H9 (cell line): ENCODE data around the gene ATOSB. TPM values are rescaled to one million over a fixed set of nuclear protein-coding genes. Genes with fewer than 3 reads are reported as not detected.

Experiments used
- DNase-seq: peaks from one replicate; pipeline ENCODE4 v3.0.0-alpha.2; 2017
- H2AFZ ChIP-seq: one replicate; pipeline ENCODE4 v1.6.1; 2013; ENCODE audit warnings: mild to moderate bottlenecking, low read length, control low read depth, moderate library complexity
- H2AK5ac ChIP-seq: 2 replicates; pipeline ENCODE4 v1.6.1; 2013; ENCODE audit warnings: low read length, control low read depth, mixed read lengths; ENCODE audit not compliant: insufficient read length
- H2BK120ac ChIP-seq: one replicate; pipeline ENCODE4 v1.6.1; 2013; ENCODE audit warnings: low read depth, mild to moderate bottlenecking, low read length, control low read depth, inconsistent platforms; ENCODE audit not compliant: poor library complexity, severe bottlenecking
- H2BK12ac ChIP-seq: 2 replicates; pipeline ENCODE4 v1.6.1; 2013; ENCODE audit warnings: low read length, control low read depth, mixed read lengths, low read depth; ENCODE audit not compliant: insufficient read length
- H2BK15ac ChIP-seq: 2 replicates; pipeline ENCODE4 v1.6.1; 2013; ENCODE audit warnings: low read depth, low read length, control low read depth
- H2BK20ac ChIP-seq: one replicate; pipeline ENCODE4 v1.6.1; 2013; ENCODE audit warnings: low read depth, mild to moderate bottlenecking, low read length, control low read depth, inconsistent platforms; ENCODE audit not compliant: poor library complexity, severe bottlenecking
- H2BK5ac ChIP-seq: 2 replicates; pipeline ENCODE4 v1.6.1; 2013; ENCODE audit warnings: low read length, control low read depth, mixed read lengths; ENCODE audit not compliant: insufficient read length
- H3K14ac ChIP-seq: 2 replicates; pipeline ENCODE4 v1.6.1; 2013; ENCODE audit warnings: low read length, control low read depth; ENCODE audit not compliant: insufficient read depth
- H3K18ac ChIP-seq: 2 replicates; pipeline ENCODE4 v1.6.1; 2013; ENCODE audit warnings: low read depth, mild to moderate bottlenecking, mixed read lengths, low read length, control low read depth; ENCODE audit not compliant: insufficient read length
- H3K23ac ChIP-seq: 2 replicates; pipeline ENCODE4 v1.6.1; 2013; ENCODE audit warnings: low read length, control low read depth, mixed read lengths, low read depth; ENCODE audit not compliant: insufficient read length
- H3K23me2 ChIP-seq: 2 replicates; pipeline ENCODE4 v1.6.1; 2013; ENCODE audit warnings: low read depth, mild to moderate bottlenecking, mixed read lengths, low read length, control low read depth; ENCODE audit not compliant: insufficient read length, poor library complexity, severe bottlenecking
- H3K27ac ChIP-seq: 2 replicates; pipeline ENCODE4 v1.5.1; 2013; ENCODE audit warnings: low read length, control low read depth, mixed read lengths, low read depth; ENCODE audit not compliant: insufficient read length
- H3K27me3 ChIP-seq: 2 replicates; pipeline ENCODE4 v1.6.1; 2013; ENCODE audit warnings: low read length, control low read depth, inconsistent platforms; ENCODE audit not compliant: insufficient read depth
- H3K4ac ChIP-seq: 2 replicates; pipeline ENCODE4 v1.6.1; 2013; ENCODE audit warnings: low read depth, mild to moderate bottlenecking, control low read depth, inconsistent platforms, low read length, moderate library complexity
- H3K4me1 ChIP-seq: 2 replicates; pipeline ENCODE4 v1.6.1; 2013; ENCODE audit warnings: low read length, control low read depth, inconsistent platforms; ENCODE audit not compliant: insufficient read depth
- H3K4me2 ChIP-seq: 2 replicates; pipeline ENCODE4 v1.6.1; 2013; ENCODE audit warnings: low read length, control low read depth, mixed read lengths; ENCODE audit not compliant: insufficient read length, insufficient read depth
- H3K56ac ChIP-seq: 2 replicates; pipeline ENCODE4 v1.6.1; 2013; ENCODE audit warnings: low read depth, mild to moderate bottlenecking, mixed read lengths, low read length, control low read depth; ENCODE audit not compliant: insufficient read length
- H3K79me1 ChIP-seq: 2 replicates; pipeline ENCODE4 v1.6.1; 2013; ENCODE audit warnings: low read depth, mild to moderate bottlenecking, moderate library complexity, low read length, control low read depth, inconsistent platforms; ENCODE audit not compliant: insufficient read depth, poor library complexity, severe bottlenecking
- H3K79me2 ChIP-seq: 2 replicates; pipeline ENCODE4 v1.6.1; 2013; ENCODE audit warnings: low read length, control low read depth, inconsistent platforms; ENCODE audit not compliant: insufficient read depth
- H3K9ac ChIP-seq: 2 replicates; pipeline ENCODE4 v1.6.1; 2013; ENCODE audit warnings: low read length, control low read depth, mixed read lengths; ENCODE audit not compliant: insufficient read length; ENCODE audit errors: extremely low read depth
- H3K9me3 ChIP-seq: one replicate; pipeline ENCODE4 v1.6.1; 2013; ENCODE audit warnings: low read depth, low read length, inconsistent platforms; ENCODE audit not compliant: control insufficient read depth
- H3T11ph ChIP-seq: one replicate; pipeline ENCODE4 v1.6.1; 2013; ENCODE audit warnings: mild to moderate bottlenecking, low read length, control low read depth, inconsistent platforms
- H4K20me1 ChIP-seq: one replicate; pipeline ENCODE4 v1.6.1; 2013; ENCODE audit not compliant: control insufficient read depth, insufficient read length, insufficient read depth
- H4K5ac ChIP-seq: 2 replicates; pipeline ENCODE4 v1.6.1; 2013; ENCODE audit warnings: low read depth, mild to moderate bottlenecking, mixed read lengths, low read length, control low read depth; ENCODE audit not compliant: insufficient read length
- H4K8ac ChIP-seq: replicated peaks from 2 replicates; pipeline ENCODE4 v1.6.1; 2013; ENCODE audit warnings: low read length, control low read depth, mixed read lengths, low read depth; ENCODE audit not compliant: insufficient read length
- H4K91ac ChIP-seq: 2 replicates; pipeline ENCODE4 v1.6.1; 2013; ENCODE audit warnings: low read depth, mild to moderate bottlenecking, moderate library complexity, mixed read lengths, low read length, control low read depth; ENCODE audit not compliant: insufficient read length
- H3K27ac Mint-ChIP-seq, 3 experiments: 2 replicates in 2 of 3; 3 replicates in 1 of 3; pipeline ENCODE4 v1.8.0; 2020 to 2021; ENCODE audit warnings: mixed read lengths in 3 of 3, mild to moderate bottlenecking in 1 of 3, moderate library complexity in 1 of 3
- H3K27me3 Mint-ChIP-seq: 2 replicates; pipeline ENCODE4 v1.8.0; 2021; ENCODE audit warnings: low read depth, mild to moderate bottlenecking, moderate library complexity, mixed read lengths
- H3K36me3 Mint-ChIP-seq, 3 experiments: 2 replicates in 2 of 3; 3 replicates in 1 of 3; pipeline ENCODE4 v1.8.0; 2020 to 2021; ENCODE audit warnings: low read depth in 3 of 3, mixed read lengths in 3 of 3; ENCODE audit not compliant: insufficient read depth in 1 of 3
- H3K4me1 Mint-ChIP-seq, 2 experiments: 2 replicates each; pipeline ENCODE4 v1.8.0; 2020; ENCODE audit warnings: mixed read lengths in 2 of 2
- H3K4me3 Mint-ChIP-seq, 2 experiments: 2 replicates in 1 of 2; 3 replicates in 1 of 2; pipeline ENCODE4 v1.8.0; 2020 to 2021; ENCODE audit warnings: mild to moderate bottlenecking in 2 of 2, mixed read lengths in 2 of 2, moderate library complexity in 1 of 2
- H3K9me3 Mint-ChIP-seq, 2 experiments: 2 replicates in 1 of 2; 3 replicates in 1 of 2; pipeline ENCODE4 v1.8.0; 2020; ENCODE audit warnings: mild to moderate bottlenecking in 2 of 2, mixed read lengths in 2 of 2, moderate library complexity in 1 of 2
- WGBS: extraction: QIAGEN DNeasy Blood & Tissue Kit; methylation state at CpG from one replicate; pipeline ENCODE4 v1.1.7; 2013; ENCODE audit warnings: missing lambda C conversion rate, low lambda C conversion rate, mixed read lengths; ENCODE audit not compliant: insufficient read length; ENCODE audit errors: extremely low coverage; 5-methylcytosine and 5-hydroxymethylcytosine counted together
- total RNA-seq: library from RNA; stranded (reverse); gene quantifications from 2 replicates; pipeline ENCODE4 v1.2.1, GENCODE V29; 2021
- TF ChIP-seq, protein P1 (sequence below): fragments of 200-600 bp; sonication (generic); conservative IDR thresholded peaks from 3 replicates; pipeline ENCODE4 v1.8.0; 2021; ENCODE audit warnings: antibody characterized with exemption, mild to moderate bottlenecking

ATOSB gene
- total RNA-seq, 1 experiment from 2014 or later, result 5.6 TPM

DNA sequence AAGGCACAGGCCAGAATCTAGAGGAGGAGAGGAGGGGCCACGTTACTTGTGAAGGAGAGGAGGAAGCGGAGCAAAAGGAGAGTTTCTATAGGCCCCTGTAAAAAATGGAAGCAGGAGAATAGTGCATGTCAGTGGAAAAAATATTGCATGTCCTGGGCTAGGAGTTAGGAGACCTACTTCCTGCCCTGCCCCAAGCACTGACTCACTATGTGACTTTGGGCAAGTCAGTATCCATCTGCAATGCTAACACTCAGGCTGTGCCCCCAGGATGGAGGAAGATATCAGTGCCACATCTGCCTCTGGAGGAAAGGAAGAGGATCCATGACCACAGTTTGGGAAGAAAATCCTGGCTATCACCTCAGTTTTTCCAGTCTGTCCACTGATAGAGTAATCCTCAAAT is 26.2 kb downstream of the ATOSB start:
- Histone ChIP-seq H3K14ac (no peak overlapping the region), H2BK15ac (no peak overlapping the region), H3K4me1 (no peaks in the 10 kb centered on the region), H3K27ac (no peak overlapping the region), H2BK5ac (no peak overlapping the region), H2BK12ac (no peak overlapping the region), H4K20me1 (no peaks in the 10 kb centered on the region), H2BK20ac (no peak overlapping the region), H3K56ac (no peak overlapping the region), H3K27me3 (no peaks in the 10 kb centered on the region), H3T11ph (no peak overlapping the region), H4K8ac (no peak overlapping the region), H3K79me1 (no peaks in the 10 kb centered on the region), H2AFZ (no peak overlapping the region), H3K18ac (no peak overlapping the region), H2AK5ac (no peak overlapping the region), H3K4me2 (no peak overlapping the region), H3K79me2 (no peaks in the 10 kb centered on the region), H3K9me3 (no peaks in the 10 kb centered on the region), H3K23me2 (no peaks in the 10 kb centered on the region), H3K9ac (no peak overlapping the region), H3K23ac (no peak overlapping the region), H3K4ac (no peak overlapping the region), H4K91ac (no peak overlapping the region), H4K5ac (no peak overlapping the region), H2BK120ac (no peak overlapping the region)
- Mint-ChIP-seq H3K27me3 (no peaks in the 10 kb centered on the region), H3K36me3 (peaks cover 8 to 58% (median 54%) of the 10 kb centered on the region in 3 experiments; a peak in 6 of 7 replicates), H3K27ac (no peak overlapping the region), H3K4me1 (no peaks in the 10 kb centered on the region), H3K9me3 (no peaks in the 10 kb centered on the region), H3K4me3 (no peak overlapping the region)
- WGBS, result no CpG with 5 or more reads among the region's 2 CpGs
- TF ChIP-seq, protein P1, sequence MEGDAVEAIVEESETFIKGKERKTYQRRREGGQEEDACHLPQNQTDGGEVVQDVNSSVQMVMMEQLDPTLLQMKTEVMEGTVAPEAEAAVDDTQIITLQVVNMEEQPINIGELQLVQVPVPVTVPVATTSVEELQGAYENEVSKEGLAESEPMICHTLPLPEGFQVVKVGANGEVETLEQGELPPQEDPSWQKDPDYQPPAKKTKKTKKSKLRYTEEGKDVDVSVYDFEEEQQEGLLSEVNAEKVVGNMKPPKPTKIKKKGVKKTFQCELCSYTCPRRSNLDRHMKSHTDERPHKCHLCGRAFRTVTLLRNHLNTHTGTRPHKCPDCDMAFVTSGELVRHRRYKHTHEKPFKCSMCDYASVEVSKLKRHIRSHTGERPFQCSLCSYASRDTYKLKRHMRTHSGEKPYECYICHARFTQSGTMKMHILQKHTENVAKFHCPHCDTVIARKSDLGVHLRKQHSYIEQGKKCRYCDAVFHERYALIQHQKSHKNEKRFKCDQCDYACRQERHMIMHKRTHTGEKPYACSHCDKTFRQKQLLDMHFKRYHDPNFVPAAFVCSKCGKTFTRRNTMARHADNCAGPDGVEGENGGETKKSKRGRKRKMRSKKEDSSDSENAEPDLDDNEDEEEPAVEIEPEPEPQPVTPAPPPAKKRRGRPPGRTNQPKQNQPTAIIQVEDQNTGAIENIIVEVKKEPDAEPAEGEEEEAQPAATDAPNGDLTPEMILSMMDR, result no peak
- DNase-seq, result no peak
